ENCODE results near the gene MRPL34. TPM values are rescaled to one million over a fixed set of nuclear protein-coding genes. Genes with fewer than 3 reads are reported as not detected.
"Not testable (repeated sequence)": the region's sequence is repeated elsewhere in the genome, so short reads cannot be mapped to it uniquely, and the experiment has no call there.

Gene MRPL34
- total RNA-seq, 1 experiment from 2014 or later: 65.8 TPM

- POLR2A ChIA-PET: interaction anchor here (0.7 to 2.3 kb wide), 4 partner anchors 20 to 609 kb away, joined by 3 to 21 read pairs (median 5); no protein-coding TSS in a partner anchor
- no peak for TF ChIP-seq CTCF (IDR thresholded peaks at IDR 0.05; ENCODE audit: unreplicated experiment)
- intact Hi-C loops (cut with micrococcal nuclease): no loop called here
- Mint-ChIP-seq H3K4me1 (ENCODE audit: insufficient read depth, unreplicated experiment) (peaks cover 6% of the 10 kb centered on the region), H3K4me3 (ENCODE audit: unreplicated experiment) (peak overlapping the region; percentile 84), H3K27me3 (ENCODE audit: insufficient read depth, unreplicated experiment) (no peaks in the 10 kb centered on the region), H3K9me3 (ENCODE audit: unreplicated experiment) (peaks cover 7% of the 10 kb centered on the region), H3K36me3 (ENCODE audit: insufficient read depth, unreplicated experiment) (peaks cover 50% of the 10 kb centered on the region), H3K27ac (ENCODE audit: low read depth, unreplicated experiment) (no peak overlapping the region)
- DNase-seq (ENCODE audit: unreplicated experiment): no peak
- BruUV-seq (replicated peaks): no TSS peak
- CTCF ChIA-PET: no interaction called here
Measured at GRCh38 chr19:17268754-17269153, 36.9 kb upstream of the MRPL34 start.

GRCh38 chr19:17274892-17275291 lies 30.8 kb upstream of the MRPL34 start:
- CTCF ChIA-PET: interaction anchor here (0.6 kb wide), 1 partner anchor 296 kb away, joined by 3 read pairs; no protein-coding TSS in a partner anchor
- H3K36me3 Mint-ChIP-seq (ENCODE audit: insufficient read depth, unreplicated experiment): peaks cover 69% of the 10 kb centered on the region

GRCh38 chr19:17275441-17276175 lies 30.1 kb upstream of the MRPL34 start:
- Mint-ChIP-seq H3K36me3 (ENCODE audit: insufficient read depth, unreplicated experiment) (peaks cover 62% of the 10 kb centered on the region), H3K4me3 (ENCODE audit: unreplicated experiment) (no peak overlapping the region), H3K9me3 (ENCODE audit: unreplicated experiment) (no peaks in the 10 kb centered on the region), H3K27me3 (ENCODE audit: insufficient read depth, unreplicated experiment) (no peaks in the 10 kb centered on the region), H3K4me1 (ENCODE audit: insufficient read depth, unreplicated experiment) (no peaks in the 10 kb centered on the region), H3K27ac (ENCODE audit: low read depth, unreplicated experiment) (no peak overlapping the region)
- intact Hi-C loops (cut with micrococcal nuclease): no loop called here
- POLR2A ChIA-PET: no interaction called here
- CTCF ChIA-PET: interaction anchor here (0.5 to 0.6 kb wide), 3 partner anchors 32 to 296 kb away, joined by 3 to 4 read pairs (median 3); no protein-coding TSS in a partner anchor
- TF ChIP-seq CTCF (IDR thresholded peaks at IDR 0.05; ENCODE audit: unreplicated experiment): no peak
- BruUV-seq (replicated peaks): no TSS peak
- no peak for DNase-seq (ENCODE audit: unreplicated experiment)

More at GRCh38 chr19:17274892-17275291, 30.8 kb upstream of the MRPL34 start:
- POLR2A ChIA-PET; H3K9me3 Mint-ChIP-seq (ENCODE audit: unreplicated experiment); H3K4me1 Mint-ChIP-seq (ENCODE audit: insufficient read depth, unreplicated experiment); H3K27me3 Mint-ChIP-seq (ENCODE audit: insufficient read depth, unreplicated experiment); H3K27ac Mint-ChIP-seq (ENCODE audit: low read depth, unreplicated experiment); DNase-seq (ENCODE audit: unreplicated experiment); intact Hi-C loops (cut with micrococcal nuclease); BruUV-seq (replicated peaks); H3K4me3 Mint-ChIP-seq (ENCODE audit: unreplicated experiment): not testable (repeated sequence)

- Mint-ChIP-seq H3K36me3 (ENCODE audit: insufficient read depth, unreplicated experiment) (peaks cover 30% of the 10 kb centered on the region), H3K27ac (ENCODE audit: low read depth, unreplicated experiment) (no peak overlapping the region), H3K4me1 (ENCODE audit: insufficient read depth, unreplicated experiment) (no peaks in the 10 kb centered on the region), H3K4me3 (ENCODE audit: unreplicated experiment) (no peak overlapping the region), H3K27me3 (ENCODE audit: insufficient read depth, unreplicated experiment) (no peaks in the 10 kb centered on the region), H3K9me3 (ENCODE audit: unreplicated experiment) (no peaks in the 10 kb centered on the region)
- CTCF ChIA-PET: interaction anchor here (0.6 to 1.0 kb wide), 2 partner anchors 18 to 23 kb away, joined by 3 to 6 read pairs; no protein-coding TSS in a partner anchor
- no TSS peak for BruUV-seq (replicated peaks)
- intact Hi-C loops (cut with micrococcal nuclease): no loop called here
- no peak for TF ChIP-seq CTCF (IDR thresholded peaks at IDR 0.05; ENCODE audit: unreplicated experiment)
- POLR2A ChIA-PET: interaction anchor here (0.8 to 3.3 kb wide), 3 partner anchors 12 to 210 kb away, joined by 3 to 13 read pairs (median 4); partner anchors contain the start of gene BABAM1
- DNase-seq (ENCODE audit: unreplicated experiment): no peak
Measured at GRCh38 chr19:17279436-17279835, 26.2 kb upstream of the MRPL34 start.
